GM06990 (cell line): Measurements from ENCODE around the gene BTD.

Experiments used
- DNase-seq: peaks from one replicate; pipeline ENCODE4 v3.0.0-alpha.2; 2011; ENCODE audit not compliant: insufficient read length; ENCODE audit errors: extremely low read depth
- H3K27me3 ChIP-seq: replicated peaks from 2 replicates; pipeline ENCODE4 v1.6.0; 2011; ENCODE audit warnings: low read length; ENCODE audit not compliant: control insufficient read depth, insufficient read depth
- H3K36me3 ChIP-seq: 2 replicates; pipeline ENCODE4 v1.5.1; 2011; ENCODE audit warnings: low read length; ENCODE audit not compliant: control insufficient read depth, insufficient read depth
- H3K4me3 ChIP-seq: replicated peaks from 2 replicates; pipeline ENCODE4 v1.5.1; 2011; ENCODE audit warnings: low read depth, mild to moderate bottlenecking, control low read depth, low read length
- CTCF ChIP-seq: IDR thresholded peaks from 2 replicates; pipeline ENCODE4 v1.5.1; 2011; ENCODE audit warnings: low read length, control low read depth, mild to moderate bottlenecking, inconsistent platforms; ENCODE audit not compliant: insufficient read depth, poor library complexity, severe bottlenecking

The BTD gene

DNA sequence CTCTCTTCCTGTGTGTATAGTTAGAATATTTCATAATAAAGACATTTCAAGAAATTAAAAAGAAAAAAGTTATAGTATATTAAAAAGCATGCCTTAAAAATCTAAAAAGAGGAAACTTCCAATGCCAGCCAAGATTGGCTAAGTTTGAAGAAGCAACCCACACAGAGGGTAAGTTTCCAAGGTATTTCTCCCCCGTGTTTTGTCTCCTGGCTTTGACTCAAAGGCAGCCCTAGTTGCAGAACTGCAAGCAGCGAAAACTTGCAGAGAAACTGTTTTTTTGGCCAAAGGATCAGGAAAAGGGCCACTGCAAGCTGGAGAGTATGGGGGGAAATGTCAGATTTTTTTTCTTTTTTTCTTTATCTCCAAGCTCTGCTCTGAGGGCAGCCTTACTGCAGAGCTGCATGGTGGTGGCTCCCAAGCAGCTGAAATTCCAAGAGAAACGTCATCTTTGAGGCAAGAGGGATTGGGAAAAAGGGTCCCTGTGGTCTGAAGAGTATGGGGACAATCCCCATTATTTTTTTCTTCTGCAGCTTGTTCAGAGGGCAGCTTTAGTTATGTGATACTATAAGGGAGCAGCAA, 23.2 kb upstream of the BTD start:
- TF ChIP-seq CTCF: no peak
- peaks cover 9% of the 10 kb centered on the region for H3K36me3 ChIP-seq
- no peak overlapping the region for H3K4me3 ChIP-seq
- no peaks in the 10 kb centered on the region for H3K27me3 ChIP-seq
- no peak for DNase-seq

GRCh38 chr3:15579051-15579450, 22.5 kb upstream of the BTD start:
- DNase-seq: no peak
- Histone ChIP-seq H3K36me3 (peaks cover 8% of the 10 kb centered on the region), H3K27me3 (no peaks in the 10 kb centered on the region), H3K4me3 (no peak overlapping the region)
- no peak for TF ChIP-seq CTCF

GRCh38 chr3:15581471-15582394, 19.8 kb upstream of the BTD start:
- DNase-seq: no peak
- no peaks in the 10 kb centered on the region for H3K27me3 ChIP-seq
- H3K4me3 ChIP-seq: no peak overlapping the region
- peaks cover 8% of the 10 kb centered on the region for H3K36me3 ChIP-seq
- no peak for TF ChIP-seq CTCF

- no peak for TF ChIP-seq CTCF
- H3K36me3 ChIP-seq: peaks cover 4% of the 10 kb centered on the region
- no peak for DNase-seq
- no peak overlapping the region for H3K4me3 ChIP-seq
- H3K27me3 ChIP-seq: no peaks in the 10 kb centered on the region
These were observed 16.3 kb upstream of the BTD start for GRCh38 chr3:15585111-15585845.

DNA sequence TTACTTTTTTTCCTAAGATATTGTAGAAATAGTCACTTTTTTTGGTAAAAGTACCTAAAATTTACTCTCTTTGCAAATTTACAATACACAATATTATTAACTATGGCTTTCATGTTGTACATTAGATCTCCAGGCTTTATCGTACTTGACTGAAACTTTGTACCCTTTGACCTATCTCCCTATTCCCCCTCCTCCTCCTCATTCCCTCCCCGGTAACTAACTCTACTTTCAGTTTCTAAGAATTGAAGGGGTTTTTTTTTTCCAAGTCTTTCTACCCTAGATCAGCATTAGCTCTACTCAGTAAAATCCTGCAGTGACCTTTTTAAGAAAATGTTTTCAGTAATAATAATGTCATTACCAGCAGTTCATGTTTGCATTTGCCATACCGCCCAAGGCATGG, 10.3 kb upstream of the BTD start:
- no peaks in the 10 kb centered on the region for H3K27me3 ChIP-seq
- no peak overlapping the region for H3K4me3 ChIP-seq
- TF ChIP-seq CTCF: no peak
- H3K36me3 ChIP-seq: peaks cover 3% of the 10 kb centered on the region
- no peak for DNase-seq
